Measurements from ENCODE around the gene ENDOD1. TPM values are rescaled to one million over a fixed set of nuclear protein-coding genes. Genes with fewer than 3 reads are reported as not detected.

Gene ENDOD1
- total RNA-seq, 1 donor from 2014 or later: 32.2 TPM

DNA sequence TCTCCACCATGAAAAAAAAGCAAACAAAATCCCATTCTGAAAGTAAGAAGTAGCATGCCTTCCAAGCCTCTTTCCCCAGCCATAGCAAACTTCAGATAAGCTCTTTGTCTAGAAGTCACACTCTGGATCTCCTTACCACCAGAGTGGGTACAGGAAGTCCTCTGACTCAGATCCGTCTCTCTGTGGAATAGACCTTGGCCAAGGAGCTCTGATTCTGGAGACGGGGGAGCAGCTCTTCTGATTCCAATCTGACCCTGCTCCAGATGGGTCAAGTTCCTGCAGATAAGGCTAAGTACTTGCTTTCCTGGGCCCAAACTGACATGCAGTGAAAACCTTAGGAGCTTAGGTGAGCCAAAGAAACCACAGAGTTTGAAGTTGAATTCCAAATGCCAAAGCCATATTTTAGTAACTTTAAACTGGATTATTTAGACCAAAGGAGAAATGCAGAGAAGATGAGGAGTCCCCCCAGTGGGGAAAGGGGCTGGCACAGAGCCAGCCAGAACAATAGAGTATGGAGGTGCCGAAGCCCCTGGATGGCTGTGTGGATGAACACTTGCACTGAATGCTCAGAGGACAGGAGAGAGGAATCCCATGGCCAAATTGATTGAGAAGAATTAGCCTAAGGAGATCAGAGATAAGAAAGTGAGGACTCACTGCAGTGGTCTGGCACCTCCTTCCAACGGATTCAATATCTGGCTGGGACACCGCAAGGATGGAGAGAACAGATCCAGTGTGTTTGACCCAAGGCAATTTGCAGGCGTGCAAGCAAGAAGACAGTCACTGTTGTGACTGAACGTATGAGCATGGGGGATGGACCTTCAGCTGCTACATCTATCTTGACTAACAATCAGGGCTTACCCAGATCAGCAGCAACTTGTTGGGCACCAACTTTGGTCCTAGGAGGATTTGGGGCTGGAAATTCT lies 54.9 kb downstream of the ENDOD1 start:
- Histone ChIP-seq H3K27me3 (no peaks in the 10 kb centered on the region), H3K4me1 (peaks cover 11% of the 10 kb centered on the region), H3K36me3 (no peaks in the 10 kb centered on the region), H3K4me3 (no peak overlapping the region), H3K27ac (no peak overlapping the region), H3K9me3 (no peaks in the 10 kb centered on the region)
- intact Hi-C loops (cut with DNase I): loop anchor here (10.0 kb wide), 1 partner anchor 70 kb away; no protein-coding TSS in a partner anchor
- TF ChIP-seq, protein P1, sequence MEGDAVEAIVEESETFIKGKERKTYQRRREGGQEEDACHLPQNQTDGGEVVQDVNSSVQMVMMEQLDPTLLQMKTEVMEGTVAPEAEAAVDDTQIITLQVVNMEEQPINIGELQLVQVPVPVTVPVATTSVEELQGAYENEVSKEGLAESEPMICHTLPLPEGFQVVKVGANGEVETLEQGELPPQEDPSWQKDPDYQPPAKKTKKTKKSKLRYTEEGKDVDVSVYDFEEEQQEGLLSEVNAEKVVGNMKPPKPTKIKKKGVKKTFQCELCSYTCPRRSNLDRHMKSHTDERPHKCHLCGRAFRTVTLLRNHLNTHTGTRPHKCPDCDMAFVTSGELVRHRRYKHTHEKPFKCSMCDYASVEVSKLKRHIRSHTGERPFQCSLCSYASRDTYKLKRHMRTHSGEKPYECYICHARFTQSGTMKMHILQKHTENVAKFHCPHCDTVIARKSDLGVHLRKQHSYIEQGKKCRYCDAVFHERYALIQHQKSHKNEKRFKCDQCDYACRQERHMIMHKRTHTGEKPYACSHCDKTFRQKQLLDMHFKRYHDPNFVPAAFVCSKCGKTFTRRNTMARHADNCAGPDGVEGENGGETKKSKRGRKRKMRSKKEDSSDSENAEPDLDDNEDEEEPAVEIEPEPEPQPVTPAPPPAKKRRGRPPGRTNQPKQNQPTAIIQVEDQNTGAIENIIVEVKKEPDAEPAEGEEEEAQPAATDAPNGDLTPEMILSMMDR (IDR thresholded peaks at IDR 0.05): no peak
- ATAC-seq (no peak), DNase-seq (no peak)

DNA sequence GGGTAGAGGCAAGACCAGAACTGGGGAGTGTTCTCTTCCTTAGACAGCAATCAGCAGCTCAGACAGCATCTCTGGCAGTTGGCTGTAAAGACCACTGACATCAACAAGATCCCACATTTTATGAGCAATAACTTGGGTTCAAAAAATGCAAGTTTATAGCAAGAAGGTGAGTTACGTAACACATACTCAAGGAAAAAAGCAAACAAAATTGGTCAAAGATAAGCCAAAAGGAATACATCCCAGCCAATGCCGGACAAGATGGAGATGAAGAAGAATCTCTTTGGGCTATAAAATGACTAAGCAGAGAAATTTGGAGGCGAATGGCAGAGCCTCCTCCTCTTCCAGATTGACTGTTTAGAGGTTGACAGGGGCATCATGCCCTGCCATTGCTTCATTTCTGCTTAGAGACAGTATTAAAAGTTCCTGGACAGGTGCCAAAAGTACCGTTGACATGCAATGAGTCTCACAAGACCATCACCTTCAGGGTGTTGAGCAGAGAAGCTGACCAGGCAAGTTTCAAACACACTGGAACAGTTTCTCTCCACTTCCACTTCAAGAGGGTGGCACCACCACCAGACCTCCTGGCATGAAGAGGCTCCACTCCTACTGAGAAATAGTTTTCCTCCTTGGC lies 55.9 kb downstream of the ENDOD1 start:
- no peak overlapping the region for H3K27ac ChIP-seq
- peaks cover 17% of the 10 kb centered on the region for H3K4me1 ChIP-seq
- intact Hi-C loops (cut with DNase I): loop anchor here (10.0 kb wide), 1 partner anchor 71 kb away; no protein-coding TSS in a partner anchor
- H3K9me3 ChIP-seq: no peaks in the 10 kb centered on the region
- TF ChIP-seq, protein P1 (IDR thresholded peaks at IDR 0.05): no peak
- DNase-seq: no peak
- no peak overlapping the region for H3K4me3 ChIP-seq
- no peak for ATAC-seq
- no peaks in the 10 kb centered on the region for H3K36me3 ChIP-seq
- H3K27me3 ChIP-seq: no peaks in the 10 kb centered on the region

DNA sequence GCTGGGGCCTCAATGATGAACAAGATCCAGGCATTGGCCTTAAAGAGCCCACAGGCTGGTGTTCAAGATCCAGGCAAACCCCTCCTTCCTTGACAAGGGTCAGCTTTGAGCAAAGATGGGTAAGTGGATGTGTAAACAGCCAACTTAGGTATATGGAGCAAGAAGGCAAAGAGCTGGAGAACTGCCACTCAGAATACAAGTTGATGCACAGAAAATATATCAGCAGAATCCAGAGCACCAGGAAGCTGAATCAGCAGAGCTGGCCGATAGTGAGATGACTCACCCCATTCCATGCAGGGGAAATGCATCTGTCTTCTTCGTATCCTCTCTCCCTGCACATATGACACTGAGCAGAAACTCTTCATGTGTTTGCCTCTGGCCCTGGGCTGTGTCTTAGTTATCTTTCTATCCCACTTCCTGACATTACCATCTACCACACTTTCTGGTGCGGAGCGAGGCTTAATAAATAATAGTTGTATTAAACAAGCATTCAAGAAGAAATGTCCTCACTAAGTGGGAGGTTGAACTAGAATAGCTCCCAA lies 57.8 kb downstream of the ENDOD1 start:
- no peak overlapping the region for H3K4me3 ChIP-seq
- H3K27ac ChIP-seq: no peak overlapping the region
- ATAC-seq: no peak
- TF ChIP-seq, protein P1 (IDR thresholded peaks at IDR 0.05): no peak
- no peaks in the 10 kb centered on the region for H3K36me3 ChIP-seq
- intact Hi-C loops (cut with DNase I): loop anchor here (10.0 kb wide), 1 partner anchor 73 kb away; no protein-coding TSS in a partner anchor
- H3K9me3 ChIP-seq: no peaks in the 10 kb centered on the region
- H3K4me1 ChIP-seq: peaks cover 22% of the 10 kb centered on the region
- DNase-seq: no peak
- no peaks in the 10 kb centered on the region for H3K27me3 ChIP-seq

DNA sequence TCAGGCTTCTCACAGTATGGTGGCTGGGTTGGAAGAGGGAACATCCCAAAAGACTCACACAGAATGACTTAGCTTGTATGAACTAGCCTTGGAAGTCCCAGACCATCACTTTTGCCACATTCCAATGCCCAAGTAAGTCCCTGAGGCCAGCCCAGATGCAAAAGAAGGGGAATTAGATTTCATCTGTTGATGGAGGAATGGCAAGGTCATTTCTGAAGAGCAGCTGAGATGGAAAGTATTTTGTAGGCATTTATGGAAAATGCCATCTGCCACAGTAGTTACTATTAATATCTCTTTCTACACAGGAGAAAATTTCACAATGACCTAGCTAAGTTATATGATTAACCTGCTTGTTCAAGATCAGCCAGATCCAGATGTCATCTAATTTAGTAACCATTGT lies 58.8 kb downstream of the ENDOD1 start:
- H3K27me3 ChIP-seq: no peaks in the 10 kb centered on the region
- no peaks in the 10 kb centered on the region for H3K9me3 ChIP-seq
- intact Hi-C loops (cut with DNase I): loop anchor here (10.0 kb wide), 1 partner anchor 74 kb away; no protein-coding TSS in a partner anchor
- no peak for DNase-seq
- H3K4me1 ChIP-seq: peaks cover 22% of the 10 kb centered on the region
- TF ChIP-seq, protein P1 (IDR thresholded peaks at IDR 0.05): no peak
- no peak for ATAC-seq
- no peak overlapping the region for H3K4me3 ChIP-seq
- no peaks in the 10 kb centered on the region for H3K36me3 ChIP-seq
- no peak overlapping the region for H3K27ac ChIP-seq

DNA sequence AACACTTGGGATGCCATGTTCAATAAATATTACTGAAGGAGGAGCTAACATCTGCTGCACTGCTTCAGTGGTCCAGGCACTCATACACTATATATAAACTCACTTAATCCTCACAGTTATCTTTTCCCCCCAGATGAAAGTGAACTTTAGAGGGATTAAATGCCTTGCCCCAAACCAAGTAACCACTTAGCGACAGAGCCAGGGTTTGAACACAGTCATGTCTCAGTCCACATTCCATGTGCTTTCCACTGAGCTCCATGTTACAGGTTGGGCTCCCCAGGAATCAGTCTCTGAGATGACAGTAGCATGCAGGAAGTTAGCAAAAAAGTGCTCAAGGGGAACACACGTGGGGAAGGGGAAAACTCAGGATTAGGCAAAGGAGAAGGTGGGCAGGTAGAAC lies 59.3 kb downstream of the ENDOD1 start:
- intact Hi-C loops (cut with DNase I): loop anchor here (10.0 kb wide), 1 partner anchor 74 kb away; no protein-coding TSS in a partner anchor
- no peaks in the 10 kb centered on the region for H3K9me3 ChIP-seq
- no peaks in the 10 kb centered on the region for H3K36me3 ChIP-seq
- no peak overlapping the region for H3K27ac ChIP-seq
- H3K4me1 ChIP-seq: peaks cover 22% of the 10 kb centered on the region
- TF ChIP-seq, protein P1 (IDR thresholded peaks at IDR 0.05): no peak
- no peak for DNase-seq
- H3K4me3 ChIP-seq: no peak overlapping the region
- no peaks in the 10 kb centered on the region for H3K27me3 ChIP-seq
- no peak for ATAC-seq

Data from upper lobe of right lung (tissue), 1 donor.